GM12873 (cell line): ENCODE measurements around the gene TNPO2.

Source experiments
- CTCF ChIP-seq: IDR thresholded peaks from 2 replicates; pipeline ENCODE4 v1.5.1; 2012; ENCODE audit warnings: low read depth, mild to moderate bottlenecking, moderate library complexity, low read length, control low read depth; ENCODE audit not compliant: insufficient read depth; ENCODE audit errors: missing control alignments

TNPO2 gene

GRCh38 chr19:12698138-12698537 is 25.6 kb downstream of the TNPO2 start:
- TF ChIP-seq CTCF = no peak

GRCh38 chr19:12696366-12697335 is 27.1 kb downstream of the TNPO2 start, which contains the start of gene FBXW9:
TSS of gene FBXW9 (minus strand) at chr19:12696631. CDS start at chr19:12696581, 50 bp downstream.
- no peak for TF ChIP-seq CTCF

GRCh38 chr19:12695997-12696365 is 27.8 kb downstream of the TNPO2 start:
- no peak for TF ChIP-seq CTCF

GRCh38 chr19:12695514-12695913 is 28.2 kb downstream of the TNPO2 start:
- no peak for TF ChIP-seq CTCF

- no peak for TF ChIP-seq CTCF
Measured at GRCh38 chr19:12695096-12695495, 28.6 kb downstream of the TNPO2 start.

- no peak for TF ChIP-seq CTCF
Measured at GRCh38 chr19:12694641-12695040, 29.1 kb downstream of the TNPO2 start.

GRCh38 chr19:12692960-12693359 is 30.8 kb downstream of the TNPO2 start:
- no peak for TF ChIP-seq CTCF
